ENCODE data around the gene COX6B2. TPM values are rescaled to one million over a fixed set of nuclear protein-coding genes. Genes with fewer than 3 reads are reported as not detected.

The COX6B2 gene
- total and polyA plus RNA-seq, 2 of the 13 experiments (the other 11 are each of a cell fraction or from before 2014, with no cell fraction given) = 0.21 TPM; not detected in 1

DNA sequence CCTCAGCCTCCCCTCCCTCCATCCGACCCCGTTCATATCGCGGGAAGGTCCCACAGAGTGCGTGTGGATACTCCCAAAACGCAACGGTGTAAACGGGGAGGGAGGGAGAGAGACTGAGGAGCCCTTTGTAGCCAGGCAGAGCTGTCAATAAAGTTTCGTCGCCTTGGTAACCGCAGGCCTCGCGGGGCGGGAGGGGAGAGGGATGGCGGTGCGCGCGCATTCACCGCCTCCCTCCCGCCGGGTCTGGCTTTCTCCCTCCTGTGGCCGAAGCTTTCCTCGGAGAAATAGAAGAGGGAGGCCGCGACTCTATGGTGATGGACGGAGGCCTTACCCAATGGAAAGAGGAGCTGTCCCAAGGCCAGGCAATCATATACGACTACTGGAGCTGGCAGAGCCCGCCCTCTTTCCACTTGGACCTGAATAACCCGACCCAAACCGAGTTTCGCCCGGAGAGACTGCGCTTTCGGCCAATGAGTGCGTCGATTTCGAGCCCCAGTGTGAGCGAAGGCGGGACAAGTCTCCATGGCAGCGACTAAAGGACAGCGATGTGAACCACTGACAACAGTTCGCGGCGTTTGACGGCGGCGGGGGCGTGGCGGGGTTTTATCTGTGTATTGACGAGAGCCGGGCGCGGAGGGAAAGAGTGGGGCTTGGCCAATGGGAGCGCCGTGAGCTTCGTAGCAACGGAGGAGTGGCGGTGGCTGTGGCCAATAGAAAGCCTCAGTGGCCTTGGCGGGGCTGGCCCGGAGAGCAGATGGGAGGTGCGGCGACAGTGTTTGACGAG lies 15.2 kb downstream of the COX6B2 start, which contains the start of gene KMT5C (continued):
- TF ChIP-seq, protein P1, sequence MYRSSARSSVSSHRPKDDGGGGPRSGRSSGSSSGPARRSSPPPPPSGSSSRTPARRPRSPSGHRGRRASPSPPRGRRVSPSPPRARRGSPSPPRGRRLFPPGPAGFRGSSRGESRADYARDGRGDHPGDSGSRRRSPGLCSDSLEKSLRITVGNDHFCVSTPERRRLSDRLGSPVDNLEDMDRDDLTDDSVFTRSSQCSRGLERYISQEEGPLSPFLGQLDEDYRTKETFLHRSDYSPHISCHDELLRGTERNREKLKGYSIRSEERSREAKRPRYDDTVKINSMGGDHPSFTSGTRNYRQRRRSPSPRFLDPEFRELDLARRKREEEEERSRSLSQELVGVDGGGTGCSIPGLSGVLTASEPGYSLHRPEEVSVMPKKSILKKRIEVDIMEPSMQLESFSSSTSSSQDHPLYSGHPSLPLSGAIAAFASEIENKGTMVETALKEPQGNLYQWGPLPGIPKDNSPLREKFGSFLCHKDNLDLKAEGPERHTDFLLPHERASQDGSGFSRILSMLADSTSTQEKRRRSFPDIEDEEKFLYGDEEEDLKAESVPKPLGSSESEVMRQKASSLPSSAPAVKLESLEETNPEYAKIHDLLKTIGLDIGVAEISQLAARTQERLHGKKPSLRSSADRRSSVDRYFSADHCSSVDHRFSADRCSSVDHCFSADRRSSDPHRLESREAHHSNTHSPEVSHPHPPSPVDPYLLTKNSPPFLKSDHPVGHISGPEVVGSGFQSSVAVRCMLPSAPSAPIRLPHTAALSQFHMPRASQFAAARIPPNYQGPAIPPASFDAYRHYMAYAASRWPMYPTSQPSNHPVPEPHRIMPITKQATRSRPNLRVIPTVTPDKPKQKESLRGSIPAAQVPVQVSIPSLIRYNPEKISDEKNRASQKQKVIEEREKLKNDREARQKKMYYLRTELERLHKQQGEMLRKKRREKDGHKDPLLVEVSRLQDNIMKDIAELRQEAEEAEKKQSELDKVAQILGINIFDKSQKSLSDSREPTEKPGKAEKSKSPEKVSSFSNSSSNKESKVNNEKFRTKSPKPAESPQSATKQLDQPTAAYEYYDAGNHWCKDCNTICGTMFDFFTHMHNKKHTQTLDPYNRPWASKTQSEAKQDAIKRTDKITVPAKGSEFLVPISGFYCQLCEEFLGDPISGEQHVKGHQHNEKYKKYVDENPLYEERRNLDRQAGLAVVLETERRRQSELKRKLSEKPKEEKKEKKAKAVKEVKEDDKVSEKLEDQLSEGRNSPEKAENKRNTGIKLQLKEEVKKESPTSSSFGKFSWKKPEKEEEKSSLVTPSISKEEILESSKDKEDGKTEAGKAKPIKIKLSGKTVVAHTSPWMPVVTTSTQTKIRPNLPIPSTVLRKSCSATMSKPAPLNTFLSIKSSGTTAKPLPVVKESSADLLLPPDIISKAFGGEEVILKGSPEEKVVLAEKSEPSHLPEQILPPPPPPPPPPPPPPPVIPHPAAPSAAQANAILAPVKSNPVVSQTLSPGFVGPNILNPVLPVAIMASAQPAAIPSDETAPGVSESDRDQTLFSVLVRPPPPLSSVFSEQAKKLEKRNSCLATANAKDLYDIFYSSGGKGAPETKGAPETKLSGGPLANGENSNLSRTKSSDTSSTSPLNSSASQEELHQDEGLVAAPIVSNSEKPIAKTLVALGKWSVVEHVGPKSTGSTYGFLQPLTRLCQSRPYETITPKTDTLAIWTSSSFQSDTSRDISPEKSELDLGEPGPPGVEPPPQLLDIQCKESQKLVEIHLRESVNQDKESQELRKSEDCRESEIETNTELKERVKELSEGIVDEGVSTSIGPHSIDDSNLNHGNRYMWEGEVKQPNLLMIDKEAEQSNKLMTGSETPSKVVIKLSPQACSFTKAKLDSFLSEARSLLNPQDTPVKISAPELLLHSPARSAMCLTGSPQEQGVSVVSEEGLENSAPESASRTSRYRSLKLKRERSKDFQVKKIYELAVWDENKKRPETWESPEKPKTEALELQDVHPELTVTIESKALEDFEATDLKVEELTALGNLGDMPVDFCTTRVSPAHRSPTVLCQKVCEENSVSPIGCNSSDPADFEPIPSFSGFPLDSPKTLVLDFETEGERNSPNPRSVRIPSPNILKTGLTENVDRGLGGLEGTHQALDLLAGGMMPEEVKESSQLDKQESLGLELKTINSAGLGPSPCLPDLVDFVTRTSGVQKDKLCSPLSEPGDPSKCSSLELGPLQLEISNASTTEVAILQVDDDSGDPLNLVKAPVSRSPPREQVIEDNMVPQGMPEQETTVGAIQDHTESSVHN (CRISPR knock-in tag; IDR thresholded peaks at IDR 0.05) = no peak
- 0 out of 2 replicates have a peak, but pooled peaks have one; percentile 35 for TF ChIP-seq KMT2B (CRISPR knock-in tag; IDR thresholded peaks at IDR 0.05)
- TF ChIP-seq, protein P2, sequence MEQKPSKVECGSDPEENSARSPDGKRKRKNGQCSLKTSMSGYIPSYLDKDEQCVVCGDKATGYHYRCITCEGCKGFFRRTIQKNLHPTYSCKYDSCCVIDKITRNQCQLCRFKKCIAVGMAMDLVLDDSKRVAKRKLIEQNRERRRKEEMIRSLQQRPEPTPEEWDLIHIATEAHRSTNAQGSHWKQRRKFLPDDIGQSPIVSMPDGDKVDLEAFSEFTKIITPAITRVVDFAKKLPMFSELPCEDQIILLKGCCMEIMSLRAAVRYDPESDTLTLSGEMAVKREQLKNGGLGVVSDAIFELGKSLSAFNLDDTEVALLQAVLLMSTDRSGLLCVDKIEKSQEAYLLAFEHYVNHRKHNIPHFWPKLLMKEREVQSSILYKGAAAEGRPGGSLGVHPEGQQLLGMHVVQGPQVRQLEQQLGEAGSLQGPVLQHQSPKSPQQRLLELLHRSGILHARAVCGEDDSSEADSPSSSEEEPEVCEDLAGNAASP (CRISPR knock-in tag; IDR thresholded peaks at IDR 0.05; ENCODE audit: borderline replicate concordance) = peak; percentile 47; the same call in 1 of the 2 replicates
- TF ChIP-seq ZNF749 (CRISPR knock-in tag; IDR thresholded peaks at IDR 0.05; ENCODE audit: borderline replicate concordance) = no peak
- TF ChIP-seq, protein P3, sequence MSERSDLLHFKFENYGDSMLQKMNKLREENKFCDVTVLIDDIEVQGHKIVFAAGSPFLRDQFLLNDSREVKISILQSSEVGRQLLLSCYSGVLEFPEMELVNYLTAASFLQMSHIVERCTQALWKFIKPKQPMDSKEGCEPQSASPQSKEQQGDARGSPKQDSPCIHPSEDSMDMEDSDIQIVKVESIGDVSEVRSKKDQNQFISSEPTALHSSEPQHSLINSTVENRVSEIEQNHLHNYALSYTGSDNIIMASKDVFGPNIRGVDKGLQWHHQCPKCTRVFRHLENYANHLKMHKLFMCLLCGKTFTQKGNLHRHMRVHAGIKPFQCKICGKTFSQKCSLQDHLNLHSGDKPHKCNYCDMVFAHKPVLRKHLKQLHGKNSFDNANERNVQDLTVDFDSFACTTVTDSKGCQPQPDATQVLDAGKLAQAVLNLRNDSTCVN (CRISPR knock-in tag; IDR thresholded peaks at IDR 0.05; ENCODE audit: borderline replicate concordance) = no peak
- TF ChIP-seq, protein P4, sequence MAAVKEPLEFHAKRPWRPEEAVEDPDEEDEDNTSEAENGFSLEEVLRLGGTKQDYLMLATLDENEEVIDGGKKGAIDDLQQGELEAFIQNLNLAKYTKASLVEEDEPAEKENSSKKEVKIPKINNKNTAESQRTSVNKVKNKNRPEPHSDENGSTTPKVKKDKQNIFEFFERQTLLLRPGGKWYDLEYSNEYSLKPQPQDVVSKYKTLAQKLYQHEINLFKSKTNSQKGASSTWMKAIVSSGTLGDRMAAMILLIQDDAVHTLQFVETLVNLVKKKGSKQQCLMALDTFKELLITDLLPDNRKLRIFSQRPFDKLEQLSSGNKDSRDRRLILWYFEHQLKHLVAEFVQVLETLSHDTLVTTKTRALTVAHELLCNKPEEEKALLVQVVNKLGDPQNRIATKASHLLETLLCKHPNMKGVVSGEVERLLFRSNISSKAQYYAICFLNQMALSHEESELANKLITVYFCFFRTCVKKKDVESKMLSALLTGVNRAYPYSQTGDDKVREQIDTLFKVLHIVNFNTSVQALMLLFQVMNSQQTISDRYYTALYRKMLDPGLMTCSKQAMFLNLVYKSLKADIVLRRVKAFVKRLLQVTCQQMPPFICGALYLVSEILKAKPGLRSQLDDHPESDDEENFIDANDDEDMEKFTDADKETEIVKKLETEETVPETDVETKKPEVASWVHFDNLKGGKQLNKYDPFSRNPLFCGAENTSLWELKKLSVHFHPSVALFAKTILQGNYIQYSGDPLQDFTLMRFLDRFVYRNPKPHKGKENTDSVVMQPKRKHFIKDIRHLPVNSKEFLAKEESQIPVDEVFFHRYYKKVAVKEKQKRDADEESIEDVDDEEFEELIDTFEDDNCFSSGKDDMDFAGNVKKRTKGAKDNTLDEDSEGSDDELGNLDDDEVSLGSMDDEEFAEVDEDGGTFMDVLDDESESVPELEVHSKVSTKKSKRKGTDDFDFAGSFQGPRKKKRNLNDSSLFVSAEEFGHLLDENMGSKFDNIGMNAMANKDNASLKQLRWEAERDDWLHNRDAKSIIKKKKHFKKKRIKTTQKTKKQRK (IDR thresholded peaks at IDR 0.05; ENCODE audit: low read length) = peak; percentile 70
- no peak for TF ChIP-seq CENPX (CRISPR knock-in tag; IDR thresholded peaks at IDR 0.05)
- TF ChIP-seq BCL6 (CRISPR knock-in tag; IDR thresholded peaks at IDR 0.05) = no peak
- TF ChIP-seq ZNF788 (CRISPR knock-in tag; IDR thresholded peaks at IDR 0.05; ENCODE audit: borderline replicate concordance) = peak; percentile 10; the same call in 1 of the 2 replicates
- TF ChIP-seq ZNF333 (CRISPR knock-in tag; IDR thresholded peaks at IDR 0.05; ENCODE audit: borderline replicate concordance) = no peak

Measured in HepG2 (cell line).